ENCODE results near the gene HOXD11. TPM values are rescaled to one million over a fixed set of nuclear protein-coding genes. Genes with fewer than 3 reads are reported as not detected.

The HOXD11 gene
- total RNA-seq, 3 donors from 2014 or later = 0.66 TPM; not detected in 2

GRCh38 chr2:176079285-176079830 is 27.7 kb upstream of the HOXD11 start:
- peak overlapping the region in 2 of 3 donors; percentile 16 to 51 for H3K4me3 ChIP-seq

DNA sequence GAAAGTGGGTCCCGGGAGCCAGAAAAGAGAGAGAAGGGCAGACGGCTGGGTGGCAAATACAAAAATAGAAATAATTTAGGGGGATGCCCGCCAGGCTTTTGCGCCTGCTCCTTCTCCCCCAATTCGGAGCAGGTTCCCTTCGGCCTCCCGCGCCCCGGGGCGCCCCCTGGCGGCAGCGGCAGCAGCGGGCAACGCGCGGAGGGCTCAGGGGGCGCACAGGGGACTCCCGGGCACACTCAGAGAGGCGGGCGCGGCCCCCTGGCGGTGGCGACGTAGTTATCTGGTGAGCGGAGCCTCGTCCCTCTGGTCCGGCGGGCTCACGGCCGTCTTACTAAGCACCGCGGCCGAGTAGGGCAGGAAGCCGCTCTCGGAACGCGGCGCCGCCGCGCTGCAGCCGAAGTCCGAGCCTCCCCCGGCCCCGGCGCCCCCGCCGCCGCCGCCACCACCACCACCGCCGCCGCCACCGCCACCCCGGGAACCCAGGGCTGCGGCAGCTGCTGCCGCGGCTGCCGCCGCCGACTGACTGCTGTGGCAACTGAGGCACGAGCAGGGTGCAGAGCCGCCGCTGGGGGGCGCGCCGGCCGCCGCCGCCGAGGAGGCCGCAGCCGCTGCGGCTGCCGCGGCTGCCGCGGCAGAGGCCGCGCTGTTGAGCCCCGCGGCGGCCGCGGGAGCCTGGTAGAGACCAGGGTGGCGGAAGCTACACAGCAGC is 27.1 kb upstream of the HOXD11 start:
- Histone ChIP-seq H3K9me3 (peaks cover 0 to 15% of the 10 kb centered on the region in 2 donors), H3K36me3 (no peaks in the 10 kb centered on the region), H3K27ac (no peak overlapping the region), H3K4me1 (no peaks in the 10 kb centered on the region), H3K27me3 (peaks cover 3 to 98% of the 10 kb centered on the region in 2 donors), H3K4me3 (peak overlapping the region in 2 of 3 donors; percentile 16 to 51)
- TF ChIP-seq, protein P1, sequence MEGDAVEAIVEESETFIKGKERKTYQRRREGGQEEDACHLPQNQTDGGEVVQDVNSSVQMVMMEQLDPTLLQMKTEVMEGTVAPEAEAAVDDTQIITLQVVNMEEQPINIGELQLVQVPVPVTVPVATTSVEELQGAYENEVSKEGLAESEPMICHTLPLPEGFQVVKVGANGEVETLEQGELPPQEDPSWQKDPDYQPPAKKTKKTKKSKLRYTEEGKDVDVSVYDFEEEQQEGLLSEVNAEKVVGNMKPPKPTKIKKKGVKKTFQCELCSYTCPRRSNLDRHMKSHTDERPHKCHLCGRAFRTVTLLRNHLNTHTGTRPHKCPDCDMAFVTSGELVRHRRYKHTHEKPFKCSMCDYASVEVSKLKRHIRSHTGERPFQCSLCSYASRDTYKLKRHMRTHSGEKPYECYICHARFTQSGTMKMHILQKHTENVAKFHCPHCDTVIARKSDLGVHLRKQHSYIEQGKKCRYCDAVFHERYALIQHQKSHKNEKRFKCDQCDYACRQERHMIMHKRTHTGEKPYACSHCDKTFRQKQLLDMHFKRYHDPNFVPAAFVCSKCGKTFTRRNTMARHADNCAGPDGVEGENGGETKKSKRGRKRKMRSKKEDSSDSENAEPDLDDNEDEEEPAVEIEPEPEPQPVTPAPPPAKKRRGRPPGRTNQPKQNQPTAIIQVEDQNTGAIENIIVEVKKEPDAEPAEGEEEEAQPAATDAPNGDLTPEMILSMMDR (IDR thresholded peaks at IDR 0.05) = peak in 1 of 3 donors; percentile 28
- TF ChIP-seq POLR2A (IDR thresholded peaks at IDR 0.05) = no peak
- intact Hi-C loops (cut with DNase I; ENCODE audit: low total_unique reads) = loop anchor here (10.0 kb wide), 1 partner anchor 395 kb away; no protein-coding TSS in a partner anchor
- no peak for DNase-seq (ENCODE audit: low spot score in 2 of 2)

More at GRCh38 chr2:176079285-176079830, 27.7 kb upstream of the HOXD11 start:
- TF ChIP-seq POLR2AphosphoS5 (IDR thresholded peaks at IDR 0.05) (no peak), POLR2A (IDR thresholded peaks at IDR 0.05) (no peak)
- TF ChIP-seq, protein P1 (IDR thresholded peaks at IDR 0.05) = no peak
- DNase-seq (ENCODE audit: low spot score in 2 of 2) = no peak
- Histone ChIP-seq H3K27ac (no peak overlapping the region), H3K36me3 (no peaks in the 10 kb centered on the region), H3K9me3 (peaks cover 0 to 15% of the 10 kb centered on the region in 2 donors), H3K27me3 (peaks cover 3 to 98% of the 10 kb centered on the region in 2 donors), H3K4me1 (no peaks in the 10 kb centered on the region)
- intact Hi-C loops (cut with DNase I; ENCODE audit: low total_unique reads) = no loop called here

DNA sequence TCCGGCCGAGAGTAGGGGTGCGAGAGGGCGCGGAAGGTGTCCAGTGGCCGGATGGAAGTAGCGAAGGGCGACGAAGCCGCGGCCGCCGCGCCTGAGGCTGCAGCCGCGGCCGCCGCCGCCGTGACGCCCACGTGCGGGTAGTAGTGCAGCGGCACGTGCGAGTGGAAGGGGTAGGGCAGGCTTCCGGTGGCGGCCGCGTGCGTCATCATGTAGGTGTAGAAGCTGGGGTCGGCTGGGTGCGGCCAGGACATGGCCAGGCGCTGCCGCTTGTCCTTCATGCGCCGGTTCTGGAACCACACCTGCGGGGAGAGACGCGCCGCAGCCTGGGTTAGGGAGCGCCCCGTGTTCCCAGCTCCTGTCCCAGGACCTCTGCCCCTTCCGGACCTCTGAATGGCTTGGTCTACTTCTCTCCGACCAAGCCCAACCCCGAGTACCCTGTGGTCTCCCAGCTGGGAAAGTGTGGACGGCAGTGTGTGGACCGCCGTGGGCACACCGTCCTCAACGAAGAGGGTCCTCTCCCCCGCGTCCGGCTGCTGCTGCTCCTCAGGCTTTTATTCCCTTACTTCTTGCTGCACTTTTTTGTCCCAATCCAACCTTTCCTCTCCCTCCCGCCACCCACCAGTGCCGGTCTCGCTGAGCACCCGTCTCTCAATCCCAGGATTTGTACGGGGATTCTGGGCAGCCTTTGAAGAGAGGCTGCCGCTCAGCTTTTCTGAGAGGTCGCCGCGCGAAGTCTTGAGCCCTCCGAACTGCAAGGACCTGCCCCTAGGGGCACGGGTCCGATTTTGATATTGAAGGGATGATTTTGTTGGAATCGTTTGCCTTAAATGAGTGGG is 26.3 kb upstream of the HOXD11 start:
- Histone ChIP-seq H3K4me1 (no peaks in the 10 kb centered on the region), H3K27ac (no peak overlapping the region), H3K9me3 (peaks cover 0 to 15% of the 10 kb centered on the region in 2 donors), H3K27me3 (peaks cover 3 to 98% of the 10 kb centered on the region in 2 donors), H3K36me3 (no peaks in the 10 kb centered on the region), H3K4me3 (peak overlapping the region in 1 of 3 donors; percentile 51)
- TF ChIP-seq, protein P1 (IDR thresholded peaks at IDR 0.05) = no peak
- peak in 1 of 3 donors; percentile 12 for TF ChIP-seq POLR2AphosphoS5 (IDR thresholded peaks at IDR 0.05)
- DNase-seq (ENCODE audit: low spot score in 2 of 2) = no peak
- intact Hi-C loops (cut with DNase I; ENCODE audit: low total_unique reads) = loop anchor here (10.0 kb wide), 1 partner anchor 396 kb away; no protein-coding TSS in a partner anchor

- no peaks in the 10 kb centered on the region for H3K36me3 ChIP-seq
- no peak overlapping the region for H3K4me3 ChIP-seq
- DNase-seq (ENCODE audit: low spot score in 2 of 2) = no peak
- H3K9me3 ChIP-seq = peaks cover 0 to 15% of the 10 kb centered on the region in 2 donors
- H3K27me3 ChIP-seq = peaks cover 6 to 98% of the 10 kb centered on the region in 2 donors
- intact Hi-C loops (cut with DNase I; ENCODE audit: low total_unique reads) = loop anchor here (10.0 kb wide), 1 partner anchor 397 kb away; no protein-coding TSS in a partner anchor
- no peak for TF ChIP-seq POLR2A (IDR thresholded peaks at IDR 0.05)
- no peak for TF ChIP-seq POLR2AphosphoS5 (IDR thresholded peaks at IDR 0.05)
- TF ChIP-seq, protein P1 (IDR thresholded peaks at IDR 0.05) = no peak
- H3K4me1 ChIP-seq = no peaks in the 10 kb centered on the region
- no peak overlapping the region for H3K27ac ChIP-seq
These were observed 25.7 kb upstream of the HOXD11 start for GRCh38 chr2:176081376-176081836.

All from breast epithelium (tissue), 4 donors.